Neural progenitor cell (in vitro differentiated cells): ENCODE data around the gene RARG.

Experiments
- CTCF ChIP-seq: fragments of 200-600 bp; sonication (generic); IDR thresholded peaks from 2 replicates; pipeline ENCODE4 v1.5.1; 2017; ENCODE audit warnings: antibody characterized with exemption, mild to moderate bottlenecking
- EZH2 ChIP-seq: fragments of 200-600 bp; sonication (generic); IDR thresholded peaks from 2 replicates; pipeline ENCODE4 v1.6.1; 2017; ENCODE audit warnings: antibody characterized with exemption, mild to moderate bottlenecking, moderate library complexity
- EZH2phosphoT487 ChIP-seq: fragments of 200-600 bp; sonication (generic); IDR thresholded peaks from 2 replicates; pipeline ENCODE4 v1.6.1; 2017; ENCODE audit warnings: antibody characterized with exemption

GRCh38 chr12:53193040-53193439 is 39.0 kb downstream of the RARG start:
- no peak for TF ChIP-seq CTCF
- no peak for TF ChIP-seq EZH2
- TF ChIP-seq EZH2phosphoT487 = no peak
